ENCODE measurements around the gene TNS1.

GRCh38 chr2:217951521-217952247 lies 51.1 kb downstream of the TNS1 start:
- TF ChIP-seq CTCF (IDR thresholded peaks at IDR 0.05) (peak in 1 of 6 experiments; percentile 11), POLR2A (IDR thresholded peaks at IDR 0.05) (peak in 1 of 2 donors; percentile 37)

Measured in thyroid gland (tissue), 4 donors.